Measurements from ENCODE around the gene LTBR. TPM values are rescaled to one million over a fixed set of nuclear protein-coding genes. Genes with fewer than 3 reads are reported as not detected.
A peak's percentile ranks its signal among the peaks of the same experiment; 100 is the strongest.

Gene LTBR
- total RNA-seq, 4 donors from 2014 or later: 40.2 to 98.6 (median 43.7) TPM

DNA sequence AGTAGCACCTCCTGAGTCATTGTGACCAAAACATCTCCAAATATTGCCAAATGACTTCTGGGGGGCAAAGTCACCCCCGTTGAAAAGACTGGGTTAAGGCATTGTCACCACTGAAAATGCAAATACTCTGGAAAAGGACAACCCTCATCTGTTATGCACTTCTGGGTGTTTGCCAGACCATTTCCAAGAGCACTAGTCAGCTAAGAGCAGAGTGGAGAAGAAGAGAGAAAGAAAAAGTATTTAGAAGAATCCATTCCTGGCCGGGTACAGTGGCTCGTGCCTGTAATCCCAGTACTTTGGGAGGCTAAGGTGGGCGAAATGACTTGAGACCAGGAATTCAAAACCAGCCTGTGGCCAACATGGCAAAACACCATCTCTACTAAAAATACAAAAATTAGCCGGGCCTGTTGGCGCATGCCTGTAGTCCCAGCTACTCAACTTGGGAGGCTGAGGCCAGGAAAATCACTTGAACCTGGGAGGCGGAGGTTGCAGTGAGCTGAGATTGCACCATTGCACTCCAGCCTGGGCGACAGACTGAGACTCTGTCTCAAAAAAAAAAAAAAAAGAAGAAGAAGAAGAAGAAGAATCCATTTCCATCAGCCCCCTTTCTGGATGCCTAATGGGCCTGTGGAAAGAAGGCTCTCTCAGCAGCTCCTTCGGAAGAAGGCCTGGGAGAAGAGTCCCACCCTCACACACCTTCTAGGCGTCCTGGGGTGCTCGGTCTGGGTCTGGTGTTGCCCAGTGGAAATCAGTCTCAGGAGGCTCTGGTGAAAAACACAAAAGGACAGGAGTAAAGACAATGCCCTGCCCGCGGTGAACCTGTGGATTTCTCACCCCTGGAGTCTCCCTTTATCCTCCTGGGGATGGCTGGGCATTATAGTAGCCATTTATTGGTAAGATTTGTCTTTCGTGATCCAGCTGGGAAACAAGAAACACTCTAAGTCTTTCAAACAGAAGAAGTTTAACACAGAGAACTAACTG lies 3.5 kb upstream of the LTBR start:
- DNase-seq (no peak), ATAC-seq (no peak)
- Histone ChIP-seq H3K4me3 (no peak overlapping the region), H3K27me3 (no peaks in the 10 kb centered on the region), H3K36me3 (no peaks in the 10 kb centered on the region), H3K27ac (no peak overlapping the region), H3K4me1 (peaks cover 44 to 49% of the 10 kb centered on the region in 2 donors), H3K9me3 (no peaks in the 10 kb centered on the region)
- in situ Hi-C loops (cut with MboI; ENCODE audit: low sequenced_read_pairs in 4 of 4) (loop anchor here in 2 of 4 donors (10.0 kb wide), 2 partner anchors 46 to 56 kb away; no protein-coding TSS in a partner anchor), intact Hi-C loops (cut with DNase I; ENCODE audit: low total_unique reads) (no loop called here)
- TF ChIP-seq POLR2A (IDR thresholded peaks at IDR 0.05) (no peak), CTCF (IDR thresholded peaks at IDR 0.05 in 4 of 5, conservative IDR thresholded peaks at IDR 0.05 in 1 of 5) (no peak)

DNA sequence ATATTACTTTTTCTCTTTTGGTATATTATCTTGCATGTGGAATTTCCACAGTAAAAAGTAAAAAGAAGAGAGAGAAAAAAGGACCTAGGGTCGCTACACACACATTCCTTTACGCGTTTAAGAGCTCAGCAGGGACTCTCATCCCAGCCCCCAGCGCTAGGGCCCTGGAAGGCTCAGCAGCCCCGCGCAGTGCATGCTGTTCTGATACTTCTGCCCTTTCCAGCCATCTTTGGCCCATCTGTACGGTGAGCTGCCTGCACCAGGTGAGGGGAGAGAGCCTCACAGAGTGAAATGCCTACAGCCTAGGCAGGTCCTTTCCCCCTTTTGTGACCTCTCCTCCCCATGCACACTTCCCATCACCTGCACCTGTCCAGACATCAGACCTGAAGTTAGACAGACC lies 1.6 kb upstream of the LTBR start:
- Histone ChIP-seq H3K4me1 (peaks cover 32 to 37% of the 10 kb centered on the region in 2 donors), H3K36me3 (peaks cover 0 to 13% of the 10 kb centered on the region in 2 donors), H3K4me3 (no peak overlapping the region), H3K9me3 (no peaks in the 10 kb centered on the region), H3K27me3 (no peaks in the 10 kb centered on the region), H3K27ac (peak overlapping the region in 2 of 4 donors; percentile 88 to 93)
- ATAC-seq (no peak), DNase-seq (no peak)
- intact Hi-C loops (cut with DNase I; ENCODE audit: low total_unique reads): no loop called here
- in situ Hi-C loops (cut with MboI; ENCODE audit: low sequenced_read_pairs in 4 of 4): loop anchor here in 2 of 4 donors (10.0 kb wide), 2 partner anchors 48 to 58 kb away; no protein-coding TSS in a partner anchor
- TF ChIP-seq CTCF (IDR thresholded peaks at IDR 0.05 in 4 of 5, conservative IDR thresholded peaks at IDR 0.05 in 1 of 5): no peak
- TF ChIP-seq POLR2A (IDR thresholded peaks at IDR 0.05): no peak

DNA sequence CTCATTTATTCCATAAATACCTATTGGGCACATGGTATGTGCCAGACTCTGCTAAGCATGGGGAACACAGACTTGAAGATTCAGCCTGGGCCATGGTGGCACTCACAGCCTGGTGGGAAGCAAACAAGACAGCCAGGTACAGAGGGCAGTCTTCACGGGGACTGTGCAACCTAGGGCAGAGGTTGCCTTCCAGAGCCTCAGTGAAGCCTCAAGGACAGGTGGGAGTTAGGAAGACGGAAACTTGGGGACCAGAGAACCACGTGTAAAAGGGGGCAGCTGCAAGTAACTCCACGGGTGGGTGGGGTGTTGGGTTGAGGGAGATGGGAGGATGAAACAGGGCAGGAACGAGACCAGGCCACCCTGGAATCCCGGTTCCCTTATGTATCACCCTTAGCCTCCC lies 980 bp upstream of the LTBR start:
- intact Hi-C loops (cut with DNase I; ENCODE audit: low total_unique reads): loop anchor here (1.0 kb wide), 1 partner anchor 25 kb away; no protein-coding TSS in a partner anchor
- in situ Hi-C loops (cut with MboI; ENCODE audit: low sequenced_read_pairs in 4 of 4): loop anchor here in 2 of 4 donors (10.0 kb wide), 2 partner anchors 48 to 58 kb away; no protein-coding TSS in a partner anchor
- no peak for ATAC-seq
- H3K27me3 ChIP-seq: no peaks in the 10 kb centered on the region
- H3K9me3 ChIP-seq: no peaks in the 10 kb centered on the region
- DNase-seq: no peak
- peak overlapping the region; percentile 88 to 99 (median 95) for H3K27ac ChIP-seq
- peak overlapping the region; percentile 70 to 98 (median 85) for H3K4me3 ChIP-seq
- H3K36me3 ChIP-seq: peaks cover 0 to 19% of the 10 kb centered on the region in 2 donors
- peaks cover 26 to 31% of the 10 kb centered on the region in 2 donors for H3K4me1 ChIP-seq
- TF ChIP-seq POLR2A (IDR thresholded peaks at IDR 0.05) (no peak), CTCF (IDR thresholded peaks at IDR 0.05 in 4 of 5, conservative IDR thresholded peaks at IDR 0.05 in 1 of 5) (no peak)

DNA sequence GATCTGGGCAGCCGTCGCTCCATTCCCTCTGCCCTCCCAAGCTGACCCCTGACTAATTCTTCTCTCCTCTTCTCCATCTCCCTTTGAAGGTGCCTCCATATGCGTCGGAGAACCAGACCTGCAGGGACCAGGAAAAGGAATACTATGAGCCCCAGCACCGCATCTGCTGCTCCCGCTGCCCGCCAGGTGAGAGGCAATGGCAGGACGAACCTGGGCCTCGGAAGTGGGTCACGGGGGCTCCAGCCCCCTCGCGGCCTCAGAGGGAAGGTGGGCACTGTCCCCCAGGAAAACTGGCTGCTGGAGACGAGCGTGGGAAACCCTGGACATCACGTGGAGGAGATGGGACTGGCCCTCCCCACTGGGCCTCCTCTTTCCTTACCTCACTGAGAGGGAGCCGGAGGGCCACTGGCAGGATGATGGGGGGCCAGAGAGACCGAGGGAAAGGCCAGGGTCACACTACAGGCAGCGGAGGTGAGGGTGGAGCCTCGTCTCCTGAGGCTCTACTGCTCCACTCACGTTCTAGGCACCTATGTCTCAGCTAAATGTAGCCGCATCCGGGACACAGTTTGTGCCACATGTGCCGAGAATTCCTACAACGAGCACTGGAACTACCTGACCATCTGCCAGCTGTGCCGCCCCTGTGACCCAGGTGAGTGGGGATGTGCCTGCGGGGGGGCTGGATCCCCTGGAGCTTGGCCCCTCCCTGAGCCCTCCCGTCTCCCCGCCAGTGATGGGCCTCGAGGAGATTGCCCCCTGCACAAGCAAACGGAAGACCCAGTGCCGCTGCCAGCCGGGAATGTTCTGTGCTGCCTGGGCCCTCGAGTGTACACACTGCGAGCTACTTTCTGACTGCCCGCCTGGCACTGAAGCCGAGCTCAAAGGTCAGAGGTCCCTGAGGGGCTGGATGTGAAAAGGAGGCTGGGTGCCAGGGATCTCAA lies 806 bp downstream of the LTBR start:
- peaks cover 0 to 33% of the 10 kb centered on the region in 2 donors for H3K36me3 ChIP-seq
- in situ Hi-C loops (cut with MboI; ENCODE audit: low sequenced_read_pairs in 4 of 4) (loop anchor here in 2 of 4 donors (10.0 kb wide), 2 partner anchors 50 to 60 kb away; no protein-coding TSS in a partner anchor), intact Hi-C loops (cut with DNase I; ENCODE audit: low total_unique reads) (loop anchor here (1.0 kb wide), 2 partner anchors 48 to 61 kb away; no protein-coding TSS in a partner anchor)
- peaks cover 21 to 28% of the 10 kb centered on the region in 2 donors for H3K4me1 ChIP-seq
- peak; percentile 2 to 22 for ATAC-seq
- no peak for TF ChIP-seq POLR2A (IDR thresholded peaks at IDR 0.05)
- H3K27me3 ChIP-seq: no peaks in the 10 kb centered on the region
- peak overlapping the region; percentile 70 to 98 (median 85) for H3K4me3 ChIP-seq
- H3K27ac ChIP-seq: peak overlapping the region; percentile 88 to 99 (median 95)
- no peaks in the 10 kb centered on the region for H3K9me3 ChIP-seq
- no peak for DNase-seq

Measured in gastrocnemius medialis (tissue), 4 donors.